NOMO-1 treated with DMSO at 0.1 percent for 48 hours (cell line): Measurements from ENCODE around the gene TRPV2.
"Not testable (repeated sequence)": the region's sequence is repeated elsewhere in the genome, so short reads cannot be mapped to it uniquely, and the experiment has no call there.

Experiments
- DNase-seq: peaks from one replicate; lab custom pipeline; 2025; ENCODE audit not compliant: unreplicated experiment; lab: John Stamatoyannopoulos, UW

TRPV2 gene

GRCh38 chr17:16415031-16415924 lies at the start of gene TRPV2:
TSS of gene TRPV2 (plus strand) at chr17:16415571. CDS start at chr17:16417669, 2,098 bp downstream.
- peak; percentile 54 for DNase-seq

GRCh38 chr17:16371742-16372141 lies 43.6 kb upstream of the TRPV2 start:
- no peak for DNase-seq

- no peak for DNase-seq
These were observed 41.0 kb upstream of the TRPV2 start for GRCh38 chr17:16374146-16374938.

- DNase-seq, result no peak
These were observed 37.4 kb upstream of the TRPV2 start for GRCh38 chr17:16377941-16378341.

GRCh38 chr17:16378636-16379282 lies 36.6 kb upstream of the TRPV2 start:
- no peak for DNase-seq

- no peak for DNase-seq
These were observed 35.7 kb upstream of the TRPV2 start for GRCh38 chr17:16379654-16380053.

- peak; percentile 91 for DNase-seq
These were observed 34.5 kb upstream of the TRPV2 start, which contains the start of gene UBB for GRCh38 chr17:16380640-16381495. TSS of gene UBB (plus strand) at chr17:16381091. CDS start at chr17:16381908, 817 bp downstream.

- peak; percentile 27 for DNase-seq
These were observed 33.9 kb upstream of the TRPV2 start for GRCh38 chr17:16381496-16381820.

GRCh38 chr17:16383216-16383615 lies 32.2 kb upstream of the TRPV2 start:
- DNase-seq, result peak; percentile 23

GRCh38 chr17:16383772-16384287 lies 31.5 kb upstream of the TRPV2 start:
- no peak for DNase-seq

GRCh38 chr17:16384557-16384956 lies 30.8 kb upstream of the TRPV2 start:
- no peak for DNase-seq

- DNase-seq, result not testable (repeated sequence)
These were observed 29.3 kb upstream of the TRPV2 start for GRCh38 chr17:16386126-16386507.

GRCh38 chr17:16391451-16391850 lies 23.9 kb upstream of the TRPV2 start:
- no peak for DNase-seq

- not testable (repeated sequence) for DNase-seq
These were observed 22.9 kb upstream of the TRPV2 start for GRCh38 chr17:16392491-16392890.

- not testable (repeated sequence) for DNase-seq
These were observed 19.5 kb upstream of the TRPV2 start for GRCh38 chr17:16395887-16396286.

- not testable (repeated sequence) for DNase-seq
These were observed 18.7 kb upstream of the TRPV2 start for GRCh38 chr17:16396693-16397092.

GRCh38 chr17:16398270-16399267 lies 16.8 kb upstream of the TRPV2 start:
- no peak for DNase-seq

- DNase-seq, result not testable (repeated sequence)
These were observed 11.5 kb upstream of the TRPV2 start for GRCh38 chr17:16403847-16404246.
